GM21381 (cell line): ENCODE data around the gene EIF2S2.
A peak's percentile ranks its signal among the peaks of the same experiment; 100 is the strongest.

Experiments
- ATAC-seq: cut with Tn5 transposase; IDR thresholded peaks from one replicate; pipeline ENCODE4 v1.9.1; 2021; ENCODE audit warnings: mild to moderate bottlenecking, moderate library complexity; ENCODE audit not compliant: unreplicated experiment

EIF2S2 gene

DNA sequence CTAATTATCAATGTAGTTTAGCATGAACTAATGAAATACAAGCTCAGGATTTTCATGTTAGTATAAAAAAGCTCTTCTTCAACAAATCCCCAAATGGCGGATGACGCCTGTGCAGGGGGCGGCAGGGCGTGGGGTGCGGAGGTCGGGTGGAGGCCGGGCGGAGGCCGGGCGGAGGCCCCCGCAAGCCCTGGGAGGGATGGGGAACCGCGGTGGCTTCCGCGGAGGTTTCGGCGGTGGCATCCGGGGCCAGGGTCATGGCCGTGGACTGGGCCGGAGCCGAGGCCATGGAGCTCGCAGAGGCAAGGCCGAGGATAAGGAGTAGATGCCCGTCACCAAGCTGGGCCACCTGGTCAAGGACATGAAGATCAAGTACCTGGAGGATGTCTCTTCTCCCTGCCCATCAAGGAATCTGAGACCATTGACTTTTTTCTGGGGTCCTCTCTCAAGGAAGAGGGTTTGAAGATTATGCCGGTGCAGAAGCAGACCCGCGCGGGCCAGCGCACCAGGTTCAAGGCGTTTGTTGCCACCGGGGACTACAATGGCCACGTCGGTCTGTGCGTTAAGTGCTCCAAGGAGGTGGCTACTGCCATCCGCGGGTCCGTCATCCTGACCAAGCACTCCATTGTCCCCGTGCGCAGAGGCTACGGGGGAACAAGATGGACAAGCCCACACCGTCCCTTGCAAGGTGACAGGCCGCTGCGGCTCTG lies 10.4 kb upstream of the EIF2S2 start:
- no peak for ATAC-seq

GRCh38 chr20:34120213-34120612 lies 8.2 kb upstream of the EIF2S2 start:
- ATAC-seq: no peak

DNA sequence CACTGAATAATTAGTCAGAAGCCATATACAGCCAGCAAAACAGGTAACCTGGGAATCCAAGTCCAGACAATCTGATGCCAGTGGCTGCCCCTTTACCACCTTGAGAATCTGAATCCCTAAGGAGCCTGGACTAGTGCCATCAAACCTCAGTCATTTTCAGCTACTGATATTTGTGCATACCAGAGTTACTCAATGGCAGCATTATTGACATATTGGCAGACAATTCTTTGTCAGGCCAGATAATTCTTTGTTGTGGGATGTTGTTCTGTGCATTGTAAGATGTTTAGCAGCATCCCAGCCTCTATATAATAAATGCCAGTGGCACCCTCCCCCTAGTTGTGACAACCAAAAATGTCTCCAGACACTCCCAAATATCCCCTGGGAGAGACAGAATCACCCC lies 3.2 kb upstream of the EIF2S2 start:
- no peak for ATAC-seq

DNA sequence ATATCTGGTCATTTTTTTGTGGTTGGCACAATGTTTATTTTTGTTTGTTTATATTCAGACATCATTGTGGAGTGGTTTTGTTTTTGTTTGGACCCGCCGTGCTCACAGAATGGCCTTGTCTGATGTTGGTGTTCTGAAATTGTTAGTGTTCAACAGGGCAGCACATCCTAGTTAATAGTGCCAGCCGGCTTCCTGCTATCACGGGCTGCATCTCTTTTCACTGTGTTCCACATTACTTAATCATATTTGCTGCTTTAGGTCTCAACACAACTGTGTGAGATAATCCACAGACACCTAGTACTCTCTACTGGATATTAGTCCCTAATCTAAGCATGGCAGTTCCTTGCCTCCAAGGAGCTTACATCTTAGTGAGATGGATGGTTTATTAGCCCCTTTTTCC lies 2.8 kb upstream of the EIF2S2 start:
- ATAC-seq: no peak

GRCh38 chr20:34112600-34113101 lies 608 bp upstream of the EIF2S2 start:
- no peak for ATAC-seq

DNA sequence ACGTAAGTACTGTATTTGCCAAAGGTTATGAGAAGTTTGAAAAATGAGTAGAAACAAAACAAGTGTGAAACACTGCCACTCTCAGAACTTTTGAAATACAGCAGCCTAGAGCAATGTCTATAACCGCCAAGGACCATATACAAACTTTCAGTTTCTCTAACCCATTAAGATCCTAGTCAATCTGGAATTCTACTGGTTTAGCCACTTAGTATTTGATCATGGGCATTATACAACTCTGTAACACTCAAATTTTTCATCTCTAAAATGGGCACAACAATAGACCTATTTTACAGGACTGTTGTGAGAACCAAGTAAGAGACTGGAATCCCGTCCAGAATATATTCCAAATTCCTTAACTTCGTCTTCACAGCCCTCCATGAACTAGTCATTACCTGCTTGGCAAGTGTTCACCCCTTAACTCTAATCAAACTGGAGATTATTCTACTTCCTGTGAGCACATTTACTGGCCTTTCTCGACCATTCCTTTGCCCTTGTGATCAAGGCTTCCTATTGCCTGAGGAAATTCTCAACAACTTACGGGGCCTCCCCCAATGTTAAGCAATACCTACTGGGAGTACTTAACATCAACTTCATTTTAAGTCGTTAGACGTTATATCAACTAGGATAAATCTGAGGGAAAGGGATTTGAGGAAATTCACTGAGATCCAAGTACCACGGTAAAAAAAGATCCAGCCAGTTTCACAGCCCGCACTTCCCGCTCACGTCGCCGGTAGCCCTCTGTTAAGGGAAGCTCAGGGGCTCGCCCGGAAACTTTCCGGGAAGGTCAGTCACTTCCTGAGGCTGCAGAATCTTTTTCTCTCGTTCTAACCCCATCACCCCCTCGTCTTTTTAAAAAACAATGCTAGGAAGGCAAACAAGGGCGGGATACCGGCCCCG lies 1.1 kb downstream of the EIF2S2 start:
- ATAC-seq: peak; percentile 3

DNA sequence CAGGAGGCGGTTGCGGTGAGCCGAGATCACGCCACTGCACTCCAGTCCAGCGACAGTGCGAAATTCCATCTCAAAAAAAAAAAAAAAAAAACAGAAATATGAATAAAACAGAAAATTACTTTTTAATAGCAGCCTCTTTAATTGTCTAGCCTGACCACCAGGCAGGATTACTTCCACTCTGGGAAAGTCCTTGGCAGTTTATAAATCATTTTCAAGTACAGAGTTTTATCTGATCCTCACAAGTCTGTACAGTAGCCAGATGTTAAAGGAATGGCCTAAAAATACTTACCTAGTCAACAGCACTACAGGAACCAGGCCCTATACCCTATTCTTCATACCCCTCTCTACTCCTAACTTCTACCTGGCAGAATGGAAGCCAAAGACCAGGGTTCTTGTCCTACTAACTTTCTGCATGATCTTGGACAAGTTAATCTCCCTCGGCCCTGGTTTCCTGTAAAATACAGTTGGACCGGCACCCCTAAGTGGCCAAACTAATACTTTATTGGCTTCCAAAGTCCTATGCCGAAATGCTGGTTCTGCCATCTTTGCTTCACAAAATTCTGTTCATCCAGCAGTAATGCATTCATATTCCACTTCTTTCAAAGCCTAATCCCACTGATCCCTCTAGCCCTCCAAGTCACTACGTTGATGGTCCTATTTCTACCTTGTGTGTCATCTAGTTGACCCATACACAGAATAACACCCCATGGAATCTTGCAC lies 1.9 kb downstream of the EIF2S2 start:
- ATAC-seq: no peak

GRCh38 chr20:34109442-34109841 lies 2.6 kb downstream of the EIF2S2 start:
- ATAC-seq: no peak

- no peak for ATAC-seq
Observed at GRCh38 chr20:34108616-34109174, 3.3 kb downstream of the EIF2S2 start.

DNA sequence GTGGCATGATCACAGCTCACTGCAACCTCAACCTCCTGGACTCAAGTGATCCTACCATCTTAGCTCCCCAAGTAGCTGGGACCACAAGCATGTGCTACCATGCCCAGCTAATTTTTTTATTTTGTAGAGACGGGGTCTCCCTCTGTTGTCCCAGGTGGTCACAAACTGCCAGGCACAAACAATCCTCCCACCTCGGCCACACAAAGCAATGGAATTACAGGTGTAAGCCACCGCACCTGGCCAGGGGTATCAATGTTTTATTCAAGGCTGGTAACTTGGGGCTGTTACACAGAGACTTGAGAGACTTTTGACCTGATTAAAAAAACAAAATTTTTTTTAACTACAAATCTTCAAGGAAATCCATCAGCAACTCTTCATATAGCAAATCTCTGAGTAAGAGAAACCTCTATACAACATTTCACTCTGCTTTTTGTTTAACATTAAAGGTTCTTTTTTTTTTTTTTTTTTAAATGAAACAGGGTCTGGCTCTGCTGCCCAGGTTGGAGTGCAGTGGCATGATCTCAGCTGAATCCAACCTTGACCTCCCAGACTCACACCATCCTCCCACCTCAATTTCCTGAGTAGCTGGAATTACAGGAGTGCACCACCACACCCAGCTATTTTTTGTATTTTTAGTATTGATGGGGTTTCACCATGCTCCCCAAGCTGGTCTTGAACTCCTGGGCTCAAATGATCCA lies 5.9 kb downstream of the EIF2S2 start:
- no peak for ATAC-seq

GRCh38 chr20:34104059-34104458 lies 8.0 kb downstream of the EIF2S2 start:
- ATAC-seq: no peak

GRCh38 chr20:34102342-34102741 lies 9.7 kb downstream of the EIF2S2 start:
- no peak for ATAC-seq

GRCh38 chr20:34100576-34100975 lies 11.5 kb downstream of the EIF2S2 start:
- no peak for ATAC-seq

DNA sequence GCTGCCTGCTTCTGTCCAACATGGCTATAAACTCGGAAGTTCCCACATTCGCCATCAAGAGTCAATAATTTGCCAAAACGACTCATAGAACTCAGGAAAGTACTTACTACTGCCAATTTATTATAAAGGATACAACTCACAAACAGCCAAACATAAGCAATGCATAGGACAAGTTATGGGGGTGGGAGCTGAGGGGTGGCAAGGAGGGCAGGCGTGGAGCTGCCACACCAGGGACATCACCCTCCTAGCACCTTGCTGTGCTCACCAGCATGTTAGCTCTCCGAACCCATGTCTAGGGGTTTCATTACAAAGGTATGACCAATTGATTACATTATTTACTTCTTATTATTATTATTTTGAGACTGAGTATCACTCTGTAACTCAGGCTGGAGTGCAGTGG lies 12.4 kb downstream of the EIF2S2 start:
- no peak for ATAC-seq

DNA sequence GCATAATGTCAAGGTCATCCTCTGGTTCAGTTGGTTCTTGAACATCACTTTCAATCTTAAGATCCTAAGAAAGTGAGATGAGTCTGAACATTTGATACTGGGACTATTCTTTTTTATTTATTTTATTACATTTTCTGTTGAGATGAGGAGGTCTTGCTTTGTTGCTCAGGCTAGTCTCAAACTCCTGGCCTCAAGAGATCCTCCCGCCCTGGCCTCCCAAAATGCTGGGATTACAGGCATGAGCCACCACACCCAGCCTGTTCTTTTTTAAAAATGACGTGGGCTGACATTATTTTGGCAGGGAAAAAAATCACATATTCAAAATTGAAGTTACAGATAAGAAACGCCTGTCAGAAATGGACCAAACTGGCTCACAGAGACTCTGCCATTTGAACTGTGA lies 13.5 kb downstream of the EIF2S2 start:
- ATAC-seq: no peak

GRCh38 chr20:34096699-34097444 lies 15.2 kb downstream of the EIF2S2 start:
- no peak for ATAC-seq

- ATAC-seq: no peak
Observed at GRCh38 chr20:34095825-34096224, 16.2 kb downstream of the EIF2S2 start.

GRCh38 chr20:34093895-34094294 lies 18.1 kb downstream of the EIF2S2 start:
- ATAC-seq: no peak

DNA sequence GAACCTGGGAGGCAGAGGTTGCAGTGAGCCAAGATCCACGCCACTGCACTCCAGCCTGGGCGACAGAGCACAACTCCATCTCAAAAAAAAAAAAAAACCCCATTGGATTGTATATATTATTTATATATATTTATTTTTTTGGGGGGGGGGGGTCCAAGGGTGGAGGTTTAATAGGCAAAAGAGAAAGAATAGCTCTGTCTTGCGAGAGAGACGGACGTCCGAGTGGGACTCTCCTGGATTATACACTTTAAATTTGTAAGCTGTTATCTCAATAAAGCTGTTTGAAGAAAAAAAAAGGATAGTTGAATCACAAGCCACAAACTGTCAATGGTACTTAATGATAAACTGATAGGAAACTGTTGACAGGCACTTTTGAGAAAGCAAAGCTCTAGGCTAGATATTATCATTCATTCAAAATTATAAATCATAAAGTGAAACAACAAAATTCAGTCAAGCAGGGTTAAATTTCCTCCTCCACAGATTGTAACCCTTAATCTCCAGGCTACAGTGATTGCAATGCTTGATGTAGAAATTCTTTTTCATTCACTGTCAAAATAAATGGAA lies 20.3 kb downstream of the EIF2S2 start:
- no peak for ATAC-seq
